ENCODE data around the gene CA4.

DNA sequence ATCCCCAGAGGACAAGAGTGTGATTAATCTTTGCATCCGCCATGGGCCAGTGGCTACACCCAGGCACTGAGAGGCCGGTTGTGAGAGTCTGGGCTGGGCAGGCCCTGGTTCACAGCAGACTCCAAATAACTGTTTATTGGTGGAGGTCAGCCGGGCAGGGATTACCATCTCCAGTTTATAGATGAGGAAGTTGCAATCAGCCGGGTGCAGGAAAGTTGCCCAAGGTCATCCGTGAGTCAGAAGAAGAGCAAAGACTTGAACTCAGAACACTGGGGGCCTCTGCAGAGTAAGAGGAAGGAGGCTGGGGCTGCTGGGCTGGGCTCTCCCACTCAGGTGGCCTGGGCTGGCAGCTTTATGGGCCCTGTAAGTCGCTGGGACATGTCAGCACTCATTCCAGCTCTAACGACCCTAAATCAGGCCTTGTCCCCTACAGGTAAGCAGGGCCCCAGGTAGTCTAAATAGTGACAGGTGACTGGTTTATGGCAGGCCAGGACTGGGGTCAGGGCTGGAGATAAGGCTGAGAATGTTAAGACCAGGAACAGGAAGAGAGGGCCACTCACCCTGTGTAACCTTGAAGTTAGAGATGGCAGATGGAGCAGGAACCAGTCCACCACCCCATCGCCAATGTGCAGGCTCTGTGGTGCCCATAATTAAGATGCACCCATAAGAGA lies 2.1 kb upstream of the CA4 start:
- TF ChIP-seq, protein P1, sequence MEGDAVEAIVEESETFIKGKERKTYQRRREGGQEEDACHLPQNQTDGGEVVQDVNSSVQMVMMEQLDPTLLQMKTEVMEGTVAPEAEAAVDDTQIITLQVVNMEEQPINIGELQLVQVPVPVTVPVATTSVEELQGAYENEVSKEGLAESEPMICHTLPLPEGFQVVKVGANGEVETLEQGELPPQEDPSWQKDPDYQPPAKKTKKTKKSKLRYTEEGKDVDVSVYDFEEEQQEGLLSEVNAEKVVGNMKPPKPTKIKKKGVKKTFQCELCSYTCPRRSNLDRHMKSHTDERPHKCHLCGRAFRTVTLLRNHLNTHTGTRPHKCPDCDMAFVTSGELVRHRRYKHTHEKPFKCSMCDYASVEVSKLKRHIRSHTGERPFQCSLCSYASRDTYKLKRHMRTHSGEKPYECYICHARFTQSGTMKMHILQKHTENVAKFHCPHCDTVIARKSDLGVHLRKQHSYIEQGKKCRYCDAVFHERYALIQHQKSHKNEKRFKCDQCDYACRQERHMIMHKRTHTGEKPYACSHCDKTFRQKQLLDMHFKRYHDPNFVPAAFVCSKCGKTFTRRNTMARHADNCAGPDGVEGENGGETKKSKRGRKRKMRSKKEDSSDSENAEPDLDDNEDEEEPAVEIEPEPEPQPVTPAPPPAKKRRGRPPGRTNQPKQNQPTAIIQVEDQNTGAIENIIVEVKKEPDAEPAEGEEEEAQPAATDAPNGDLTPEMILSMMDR (IDR thresholded peaks at IDR 0.05): no peak
- no peak for TF ChIP-seq POLR2A (IDR thresholded peaks at IDR 0.05)

Data from tibial nerve (tissue), 3 donors.